NCI-H1417 (cell line): ENCODE results near the gene BTNL9.
"Not testable (repeated sequence)": the region's sequence is repeated elsewhere in the genome, so short reads cannot be mapped to it uniquely, and the experiment has no call there.

Source experiments
- DNase-seq, 3 experiments: peaks; one replicate each; lab custom pipeline; 2025; lab: John Stamatoyannopoulos, UW

BTNL9 gene

GRCh38 chr5:181043285-181044092, 3.4 kb downstream of the BTNL9 start:
- DNase-seq = no peak

GRCh38 chr5:181044093-181044599, 4.1 kb downstream of the BTNL9 start:
- DNase-seq = no peak

GRCh38 chr5:181044662-181045305, 4.7 kb downstream of the BTNL9 start:
- no peak for DNase-seq

- DNase-seq = no peak
Observed at GRCh38 chr5:181045316-181045715, 5.2 kb downstream of the BTNL9 start.

GRCh38 chr5:181045857-181046256, 5.8 kb downstream of the BTNL9 start:
- DNase-seq = not testable (repeated sequence)

- DNase-seq = no peak
Observed at GRCh38 chr5:181047288-181047687, 7.2 kb downstream of the BTNL9 start.

GRCh38 chr5:181047921-181048320, 7.9 kb downstream of the BTNL9 start:
- no peak for DNase-seq

GRCh38 chr5:181050016-181050415, 9.9 kb downstream of the BTNL9 start:
- no peak for DNase-seq

GRCh38 chr5:181051841-181052671, 12.0 kb downstream of the BTNL9 start:
- DNase-seq = no peak

- DNase-seq = no peak
Observed at GRCh38 chr5:181052672-181053487, 12.8 kb downstream of the BTNL9 start.

- peak in 1 of 3 experiments; percentile 20 for DNase-seq
Observed at GRCh38 chr5:181053488-181054121, 13.5 kb downstream of the BTNL9 start.

- DNase-seq = no peak
Observed at GRCh38 chr5:181054138-181054537, 14.1 kb downstream of the BTNL9 start.

GRCh38 chr5:181054871-181055459, 14.9 kb downstream of the BTNL9 start:
- DNase-seq = no peak

GRCh38 chr5:181056431-181056830, 16.4 kb downstream of the BTNL9 start:
- DNase-seq = no peak

GRCh38 chr5:181058321-181058720, 18.3 kb downstream of the BTNL9 start:
- DNase-seq = no peak

- no peak for DNase-seq
Observed at GRCh38 chr5:181058786-181059296, 18.8 kb downstream of the BTNL9 start.

- DNase-seq = no peak
Observed at GRCh38 chr5:181059297-181060230, 19.5 kb downstream of the BTNL9 start.

GRCh38 chr5:181060231-181060590, 20.1 kb downstream of the BTNL9 start:
- no peak for DNase-seq

GRCh38 chr5:181060924-181061323, 20.9 kb downstream of the BTNL9 start:
- DNase-seq = no peak
